NCI-H2107 treated with DMSO at 0.1 percent for 48 hours (cell line): ENCODE measurements around the gene GNG13.

Experiments
- DNase-seq: peaks from one replicate; lab custom pipeline; 2025; ENCODE audit not compliant: unreplicated experiment; lab: John Stamatoyannopoulos, UW

The GNG13 gene

DNA sequence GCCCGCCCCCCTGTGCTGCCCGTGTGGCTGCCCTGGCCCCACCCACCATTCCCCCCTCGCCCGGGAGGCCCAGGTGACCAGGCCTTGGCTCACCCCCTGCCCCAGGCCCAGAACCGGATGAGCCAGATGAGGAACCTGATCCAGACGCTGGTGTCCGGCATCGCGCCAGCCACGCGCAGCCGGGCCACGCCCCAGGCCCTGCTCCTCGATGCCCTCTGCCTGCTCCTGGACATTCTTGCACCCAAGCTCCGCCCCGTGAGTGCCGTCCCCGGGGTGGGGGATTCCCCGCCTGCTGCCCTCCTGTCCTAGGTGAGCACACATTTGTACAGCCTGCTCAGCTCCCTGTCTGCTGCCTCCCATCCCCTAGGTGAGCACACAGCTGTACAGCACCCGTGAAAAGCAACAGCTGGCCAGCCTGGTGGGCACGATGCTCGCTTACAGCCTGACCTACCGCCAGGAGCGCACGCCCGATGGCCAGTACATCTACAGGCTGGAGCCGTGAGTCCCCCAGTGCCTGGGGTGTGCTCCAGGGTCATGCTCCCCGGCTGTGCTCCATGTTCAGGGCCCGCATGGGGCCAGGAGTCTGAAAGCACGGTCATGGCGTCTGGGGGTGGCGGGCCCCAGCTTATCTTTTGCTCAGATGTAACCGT, 4.8 kb downstream of the GNG13 start:
- no peak for DNase-seq

DNA sequence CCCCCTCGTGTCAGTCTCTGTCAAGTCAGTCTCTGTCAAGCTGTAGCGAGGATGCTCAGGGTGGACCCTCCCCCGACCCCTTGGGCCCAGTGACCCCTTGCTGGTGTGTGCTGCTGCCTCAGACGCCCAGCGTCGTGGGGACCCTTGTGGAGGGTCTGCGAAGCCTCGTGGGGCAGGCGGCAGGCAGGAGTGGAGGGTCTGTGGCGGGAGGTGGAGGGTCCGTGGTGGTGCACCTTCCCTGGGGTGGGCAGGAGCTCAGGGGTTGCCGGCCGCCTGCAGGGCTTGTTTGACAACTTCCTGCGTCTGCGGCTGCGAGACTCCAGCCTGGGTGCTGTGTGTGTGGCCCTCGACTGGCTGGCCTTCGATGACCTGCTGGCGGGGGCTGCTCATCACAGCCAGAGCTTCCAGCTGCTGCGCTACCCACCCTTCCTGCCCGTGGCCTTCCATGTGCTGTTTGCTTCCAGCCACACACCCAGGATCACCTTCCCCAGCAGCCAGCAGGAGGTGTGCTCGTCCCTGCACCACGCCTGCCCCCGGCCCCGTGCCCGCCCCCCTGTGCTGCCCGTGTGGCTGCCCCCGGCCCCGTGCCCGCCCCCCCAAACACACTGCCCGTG, 5.6 kb downstream of the GNG13 start:
- DNase-seq, result no peak

DNA sequence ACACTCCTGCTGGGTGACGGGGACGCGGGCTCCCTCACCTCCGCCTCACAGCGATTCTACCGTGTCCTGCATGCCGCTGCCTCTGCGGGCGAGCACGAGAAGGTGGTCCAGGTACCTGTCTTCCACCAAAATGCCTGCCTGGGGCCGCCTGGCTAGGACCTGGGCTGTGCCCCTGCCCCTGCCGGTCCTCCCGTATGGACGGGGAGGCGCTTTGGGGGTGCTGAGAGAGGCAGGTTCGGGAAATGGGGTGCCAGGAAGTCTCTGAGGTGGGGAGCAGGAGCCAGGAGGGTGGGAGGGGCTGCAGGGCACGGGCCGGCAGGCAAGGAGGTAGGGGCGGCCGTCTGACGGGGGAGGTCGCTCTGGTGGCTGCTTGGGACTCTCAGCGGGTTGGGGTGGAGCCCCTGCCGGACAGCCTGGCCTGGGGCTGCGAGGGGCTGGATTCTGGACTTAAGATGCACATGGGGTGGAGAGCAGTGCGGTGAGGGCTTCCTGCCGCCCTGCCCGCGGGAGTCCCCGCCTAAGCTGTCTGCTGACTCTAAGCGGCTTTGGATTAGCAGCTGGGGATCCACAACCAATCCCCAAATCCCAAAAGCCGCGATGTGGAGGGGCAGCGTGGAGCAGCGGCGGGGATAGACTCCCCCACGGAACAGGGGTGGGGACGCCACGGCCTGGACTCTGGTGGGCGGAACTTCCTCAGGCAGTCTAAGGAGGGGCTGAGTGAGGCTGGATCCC, 6.3 kb downstream of the GNG13 start:
- DNase-seq, result no peak

DNA sequence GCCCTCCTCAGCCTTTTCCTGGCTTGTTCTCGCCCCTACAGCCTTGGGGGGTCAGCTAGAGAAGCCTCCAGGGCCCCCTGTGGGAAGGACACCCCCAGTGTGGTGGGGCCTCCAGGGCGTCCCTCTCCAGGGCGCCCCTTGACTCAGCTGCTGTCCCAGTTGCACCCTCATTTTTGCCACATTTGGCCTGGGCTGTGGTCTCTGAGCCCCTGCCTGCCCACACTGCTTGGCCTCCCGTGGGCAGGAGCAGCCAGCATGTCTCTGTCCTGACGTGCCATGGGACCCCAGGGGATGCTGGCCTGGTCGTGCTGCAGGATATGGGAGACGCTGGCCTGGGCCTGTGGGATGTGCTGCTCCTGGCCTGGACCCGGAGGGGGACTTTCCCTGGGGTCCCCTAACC, 7.1 kb downstream of the GNG13 start:
- DNase-seq, result no peak

DNA sequence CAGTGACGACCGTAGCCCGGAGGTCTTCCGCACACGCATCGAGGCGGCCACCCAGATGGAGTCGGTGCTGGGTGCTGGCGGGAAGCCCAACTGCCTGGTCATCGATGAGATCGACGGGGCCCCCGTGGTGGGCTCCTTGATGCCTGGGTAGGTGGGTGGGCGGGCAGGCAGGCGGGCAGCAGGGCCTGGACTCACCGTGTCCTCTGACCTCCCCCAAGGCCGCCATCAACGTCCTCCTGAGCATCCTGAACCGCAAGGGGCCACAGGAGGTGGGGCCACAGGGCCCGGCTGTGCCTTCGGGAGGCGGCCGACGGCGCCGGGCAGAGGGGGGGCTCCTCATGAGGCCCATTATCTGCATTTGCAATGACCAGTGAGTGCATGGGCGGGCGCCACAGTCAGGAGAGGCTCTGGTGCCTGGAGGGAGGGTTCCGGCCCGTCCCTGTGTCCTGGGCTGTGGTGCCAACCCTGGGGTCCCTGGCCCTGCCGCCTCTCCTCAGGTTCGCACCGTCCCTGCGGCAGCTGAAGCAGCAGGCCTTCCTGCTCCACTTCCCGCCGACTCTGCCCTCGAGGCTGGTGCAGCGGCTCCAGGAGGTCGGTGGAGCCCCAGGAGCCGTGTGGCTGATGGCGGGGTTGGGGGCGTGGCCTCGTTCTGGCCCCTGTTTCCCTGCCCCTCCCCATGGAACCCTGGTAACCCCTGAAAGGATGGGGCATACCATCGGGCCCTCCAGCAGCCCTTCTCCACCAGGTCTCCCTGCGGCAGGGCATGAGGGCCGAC, 8.1 kb downstream of the GNG13 start:
- DNase-seq, result no peak

DNA sequence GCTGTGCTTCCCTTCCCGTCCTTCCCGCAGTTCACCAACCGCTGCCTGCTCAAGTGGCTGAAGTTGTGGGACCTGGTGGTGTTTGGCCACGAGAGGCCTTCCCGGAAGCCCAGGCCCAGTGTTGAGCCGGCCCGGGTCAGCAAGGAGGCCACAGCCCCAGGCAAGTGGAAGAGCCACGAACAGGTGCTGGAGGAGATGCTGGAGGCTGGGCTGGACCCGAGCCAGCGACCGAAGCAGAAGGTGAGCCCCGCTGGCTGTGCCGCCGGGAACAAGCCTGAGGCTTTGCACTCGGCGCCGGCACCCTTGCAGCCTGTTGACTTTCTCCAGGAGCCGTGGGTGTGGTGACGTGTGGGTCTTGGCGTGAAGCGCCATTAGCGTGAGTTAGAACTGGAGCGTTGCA, 9.4 kb downstream of the GNG13 start:
- no peak for DNase-seq

DNA sequence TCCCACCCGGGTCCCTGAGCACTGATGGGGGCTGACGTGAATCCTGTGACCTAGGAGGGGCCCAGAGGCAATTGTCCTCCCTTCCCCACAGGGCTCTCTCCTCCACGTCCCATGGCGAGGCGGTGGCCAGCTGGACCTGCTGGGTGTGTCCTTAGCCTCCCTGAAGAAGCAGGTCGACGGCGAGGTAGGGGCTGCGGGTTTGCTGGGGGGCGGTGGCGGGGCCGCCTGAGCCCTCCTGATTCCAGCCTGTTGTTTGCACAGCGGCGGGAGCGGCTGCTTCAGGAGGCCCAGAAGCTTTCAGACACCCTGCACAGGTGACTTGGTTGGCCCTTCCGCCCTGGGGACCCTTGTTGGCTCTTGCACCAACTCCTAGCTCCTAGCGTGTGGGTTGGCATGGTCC, 10.4 kb downstream of the GNG13 start:
- no peak for DNase-seq

DNA sequence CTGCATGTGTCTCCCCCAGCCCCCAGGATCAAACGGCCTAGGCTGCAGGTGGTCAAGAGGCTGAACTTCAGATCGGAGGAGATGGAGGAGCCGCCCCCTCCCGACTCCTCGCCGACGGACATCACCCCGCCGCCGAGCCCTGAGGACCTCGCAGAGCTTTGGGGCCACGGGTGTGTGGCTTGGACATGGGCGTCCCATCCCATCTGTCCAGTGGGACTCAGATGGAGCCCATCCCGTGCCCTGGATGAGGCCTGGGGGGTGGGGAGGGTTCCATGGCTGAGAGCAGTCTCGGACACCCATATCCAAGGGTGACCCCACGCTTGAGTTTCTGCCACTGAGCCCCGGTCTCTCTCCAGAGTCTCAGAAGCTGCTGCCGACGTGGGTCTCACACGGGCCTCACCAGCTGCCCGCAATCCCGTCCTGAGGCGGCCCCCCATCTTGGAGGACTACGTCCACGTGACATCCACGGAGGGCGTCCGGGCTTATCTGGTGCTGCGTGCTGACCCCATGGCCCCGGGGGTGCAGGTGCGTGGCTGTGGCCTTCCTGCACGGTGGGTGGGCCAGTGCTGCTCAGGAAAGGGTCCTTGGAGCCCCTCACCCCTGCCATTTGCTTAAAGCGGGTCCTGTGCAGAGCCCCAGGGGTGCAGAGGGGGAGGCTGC, 11.2 kb downstream of the GNG13 start:
- no peak for DNase-seq

DNA sequence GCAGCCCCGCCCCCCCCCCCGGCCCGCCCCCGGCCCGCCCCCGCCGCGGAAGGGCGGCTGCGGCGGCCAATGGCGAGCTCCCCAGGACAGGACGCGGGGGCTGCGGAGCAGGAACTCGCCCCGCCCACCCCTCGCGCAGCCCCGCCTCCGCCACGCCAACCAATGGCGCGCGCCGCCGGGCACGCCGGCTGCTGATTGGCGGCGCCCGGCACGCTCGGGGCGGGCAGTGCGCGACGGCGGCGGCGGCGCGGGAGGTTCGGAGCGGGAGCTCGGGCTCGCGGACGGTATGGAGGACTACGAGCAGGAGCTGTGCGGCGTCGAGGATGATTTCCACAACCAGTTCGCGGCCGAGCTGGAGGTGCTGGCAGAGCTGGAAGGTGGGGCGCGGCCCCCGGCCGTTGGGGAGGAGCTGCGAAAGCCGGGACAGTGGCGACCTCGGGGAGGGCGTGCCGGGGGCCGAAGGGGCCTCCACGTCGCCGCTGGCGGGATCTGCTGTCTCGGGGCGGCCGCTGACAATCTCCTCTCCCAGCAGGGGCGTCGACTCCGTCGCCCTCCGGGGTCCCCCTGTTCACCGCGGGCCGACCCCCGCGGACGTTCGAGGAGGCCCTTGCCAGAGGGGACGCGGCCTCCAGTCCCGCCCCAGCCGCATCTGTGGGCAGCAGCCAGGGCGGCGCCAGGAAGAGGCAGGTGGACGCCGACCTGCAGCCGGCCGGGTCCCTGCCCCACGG, 12.0 kb downstream of the GNG13 start, which contains the start of gene CHTF18:
CHTF18 (plus strand) TSS at position 222 of the 728 bp plus-strand sequence; CDS start at position 287, 65 bp downstream.
- DNase-seq, result peak; percentile 59

DNA sequence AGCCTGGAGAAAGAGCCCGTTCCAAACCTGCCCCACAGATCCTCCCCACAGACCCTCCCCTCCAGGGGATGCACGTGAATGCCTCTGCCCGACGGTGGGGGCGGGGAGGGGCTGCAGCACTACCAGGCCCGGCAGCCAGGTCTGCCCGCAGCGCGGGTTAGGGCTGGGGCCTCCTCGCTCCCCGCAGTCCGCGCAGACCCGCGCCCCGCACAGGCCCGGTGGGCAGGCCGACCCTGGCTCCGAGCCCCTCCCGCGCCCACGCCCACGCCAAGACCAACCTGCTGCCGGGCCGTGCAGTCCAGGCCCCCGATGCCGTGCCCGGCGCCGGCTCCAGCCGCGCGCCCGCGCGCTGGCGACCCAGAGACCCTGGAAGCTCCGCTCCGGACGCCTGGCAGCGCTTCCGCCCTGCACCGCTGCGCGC, 12.5 kb downstream of the GNG13 start, which contains the start of gene RPUSD1:
RPUSD1 (minus strand) TSS at position 404 of the 421 bp plus-strand sequence. CDS start 644 bp downstream, outside the sequence.
- DNase-seq, result no peak

DNA sequence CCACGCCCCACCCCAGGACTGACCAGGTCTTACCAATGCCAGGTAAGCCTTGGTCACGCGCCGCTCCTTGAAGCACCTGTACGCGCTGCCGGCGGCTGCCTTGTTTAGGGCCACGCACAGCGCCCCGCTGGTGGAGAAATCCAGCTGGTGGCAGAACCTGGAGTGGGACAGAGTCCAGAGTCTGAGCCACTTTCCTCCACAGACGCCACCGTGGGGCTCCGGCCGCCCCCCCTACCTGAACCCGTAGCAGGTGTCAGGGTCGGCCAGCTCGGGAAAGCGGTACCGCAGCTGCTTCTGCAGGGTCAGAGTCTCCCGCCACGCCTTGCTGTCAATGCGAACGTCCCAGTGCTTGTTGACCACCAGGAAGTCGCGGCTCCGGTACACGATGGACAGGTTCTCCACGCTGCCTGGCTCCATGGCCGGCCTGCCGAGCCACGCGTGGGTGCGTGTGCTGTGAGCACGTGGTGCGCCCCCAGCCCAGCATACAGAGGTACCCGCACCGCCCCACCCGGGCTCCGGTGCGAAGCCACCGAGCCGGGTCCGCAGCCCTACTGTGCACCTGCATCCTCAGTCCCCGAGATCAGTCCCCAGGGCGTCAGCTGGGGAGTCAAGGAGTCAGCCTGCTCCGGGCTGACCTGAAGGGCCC, 13.1 kb downstream of the GNG13 start:
- DNase-seq, result no peak

DNA sequence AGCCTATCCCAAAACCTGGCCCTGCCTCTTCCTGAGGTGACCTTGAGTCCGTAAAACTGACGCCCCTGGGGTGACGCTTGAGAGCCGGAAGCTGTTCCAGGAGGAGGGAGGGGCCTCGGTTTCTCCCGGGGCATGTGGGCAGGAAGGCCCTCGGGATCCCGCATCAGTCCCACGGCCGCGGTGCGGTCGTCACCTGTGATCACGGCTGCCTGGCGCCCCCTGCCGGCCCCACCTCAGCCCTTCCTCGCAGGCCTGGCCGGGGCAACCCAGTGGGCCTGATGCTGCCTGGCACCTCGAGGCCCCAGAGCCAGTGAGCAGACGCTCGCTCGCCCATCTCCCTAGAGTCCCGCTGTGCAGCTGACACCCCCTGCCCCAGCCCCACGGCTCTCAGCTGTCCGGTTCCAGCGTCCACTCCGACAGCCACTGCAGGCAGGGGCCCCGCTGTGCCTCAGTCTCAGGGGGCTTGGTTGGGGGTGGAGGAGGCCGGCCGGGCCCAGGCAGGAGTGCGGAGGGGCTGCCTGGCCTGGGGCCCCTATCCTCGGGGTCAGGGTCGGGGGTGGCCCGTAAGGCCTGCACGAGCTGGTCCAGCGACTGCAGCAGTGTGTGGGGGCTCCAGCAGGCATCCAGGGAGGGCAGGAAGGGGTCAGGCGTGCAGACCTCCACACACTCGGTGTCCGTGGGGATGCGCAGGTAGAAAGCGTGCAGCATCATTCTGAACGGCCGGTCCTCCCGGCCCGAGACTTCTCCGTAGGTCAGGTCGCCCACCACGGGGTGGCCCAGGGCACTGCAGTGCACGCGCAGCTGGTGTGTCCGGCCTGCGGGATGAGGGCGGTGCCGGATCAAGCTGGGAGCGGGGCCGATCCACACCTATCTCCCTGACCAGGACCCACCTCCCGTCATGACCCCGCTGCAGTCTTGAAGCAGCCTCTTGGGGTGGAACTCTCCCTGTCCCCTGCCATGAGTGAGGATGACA, 14.7 kb downstream of the GNG13 start:
- DNase-seq, result no peak

DNA sequence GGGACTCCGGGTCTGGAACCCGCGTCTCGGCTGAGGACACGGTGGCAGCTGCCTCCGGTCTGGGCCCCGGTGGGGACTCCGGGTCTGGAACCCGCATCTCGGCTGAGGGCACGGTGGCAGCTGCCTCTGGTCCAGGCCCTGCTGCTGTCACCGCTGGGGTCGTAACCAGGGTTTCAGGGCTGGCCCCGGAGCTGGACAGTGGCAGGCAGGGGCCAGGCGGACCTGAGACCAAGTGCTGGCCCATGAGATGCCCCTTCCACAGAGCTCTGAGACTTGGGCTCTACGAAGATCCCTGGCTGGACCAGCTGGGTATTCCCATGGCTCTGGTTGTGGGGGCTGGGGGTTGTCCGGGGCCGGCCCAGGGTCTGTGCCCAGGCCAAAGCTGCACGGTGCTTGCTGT, 16.1 kb downstream of the GNG13 start:
- no peak for DNase-seq

DNA sequence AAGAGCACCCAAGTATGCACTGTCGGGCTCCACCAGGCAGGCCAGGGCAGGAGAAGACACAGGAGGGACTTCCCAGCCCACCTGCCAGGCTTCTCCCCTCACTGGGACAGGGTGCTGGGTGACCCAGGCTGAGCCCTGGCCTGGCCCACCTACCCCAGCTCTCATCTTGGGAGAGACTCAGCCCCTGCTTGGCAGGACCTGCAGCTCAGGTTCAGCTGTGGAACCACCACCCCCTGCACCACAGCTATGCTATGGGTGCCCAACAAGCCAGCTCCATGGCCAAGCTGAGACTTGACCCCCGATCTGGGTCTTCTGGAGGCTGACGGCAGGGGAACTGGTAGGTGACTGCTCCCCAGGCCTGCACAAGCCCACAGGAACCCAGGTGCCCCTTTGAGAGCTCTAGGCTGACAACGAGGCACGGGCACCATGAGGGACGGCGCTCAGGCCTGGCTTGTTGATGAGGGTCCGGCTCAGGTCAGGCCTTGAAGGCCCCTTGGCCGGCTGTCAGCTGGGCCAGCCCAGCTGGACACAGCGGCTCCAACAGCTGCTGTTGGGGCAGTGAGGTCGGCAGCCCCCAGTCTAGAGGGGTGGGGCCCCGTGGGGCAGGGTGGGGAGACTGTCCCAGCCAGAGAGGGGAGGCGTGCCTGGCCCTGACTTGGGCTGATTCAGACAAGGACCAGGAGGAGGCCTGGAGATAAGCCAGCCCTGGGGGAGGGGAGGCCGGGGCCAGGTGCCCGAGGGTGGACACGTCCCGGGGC, 17.0 kb downstream of the GNG13 start:
- no peak for DNase-seq

DNA sequence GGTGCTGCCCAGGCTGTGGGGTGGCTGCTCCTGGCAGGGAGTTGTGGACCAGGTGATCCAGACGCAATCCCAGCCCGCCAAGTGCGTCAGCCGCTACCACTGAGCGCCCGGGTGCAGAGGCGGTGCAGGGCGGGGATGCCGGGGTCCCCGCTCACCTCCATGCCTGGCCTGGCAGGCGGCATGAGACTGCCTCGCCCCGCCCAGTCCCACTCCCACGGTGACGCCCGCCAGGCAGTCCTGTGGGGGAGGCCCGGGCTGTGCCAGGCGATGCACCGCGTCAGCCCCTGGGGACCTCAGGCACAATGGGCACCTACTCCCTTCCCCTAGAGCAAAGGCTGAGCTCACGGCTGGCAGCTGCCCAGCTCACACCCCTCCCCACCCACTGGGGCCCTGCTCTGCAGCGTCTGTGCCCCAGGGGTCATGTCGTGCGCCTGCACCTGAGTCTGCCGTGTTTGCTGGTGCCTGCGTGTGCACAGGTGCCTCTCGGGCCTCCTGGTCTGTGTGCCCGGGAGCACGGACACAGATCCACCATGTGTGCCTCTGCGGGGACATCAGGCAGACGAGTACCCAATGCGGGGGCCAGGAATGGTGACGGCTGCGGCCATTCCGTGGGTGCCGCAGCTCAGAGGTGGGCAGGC, 17.6 kb downstream of the GNG13 start:
- peak; percentile 86 for DNase-seq

DNA sequence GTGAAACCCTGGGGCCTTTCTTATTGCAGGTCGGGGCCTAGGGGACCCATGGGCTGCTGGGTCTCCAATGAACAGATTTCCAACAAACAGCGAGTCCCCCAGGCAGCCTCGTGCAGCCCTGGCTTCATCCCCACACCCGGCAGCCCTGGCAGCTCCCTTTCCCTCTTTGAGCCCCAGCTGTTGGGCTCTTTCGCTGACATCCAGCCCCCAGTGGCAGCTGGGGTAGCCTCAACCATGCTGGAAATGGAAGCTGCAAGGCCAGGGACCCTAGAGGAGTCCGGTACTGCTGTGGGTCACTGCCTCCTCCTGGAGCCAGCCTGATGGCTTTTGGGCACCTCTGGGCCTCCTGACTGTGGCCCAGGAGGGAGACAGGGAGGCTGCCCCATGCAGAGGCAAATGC, 18.3 kb downstream of the GNG13 start:
- DNase-seq, result no peak

DNA sequence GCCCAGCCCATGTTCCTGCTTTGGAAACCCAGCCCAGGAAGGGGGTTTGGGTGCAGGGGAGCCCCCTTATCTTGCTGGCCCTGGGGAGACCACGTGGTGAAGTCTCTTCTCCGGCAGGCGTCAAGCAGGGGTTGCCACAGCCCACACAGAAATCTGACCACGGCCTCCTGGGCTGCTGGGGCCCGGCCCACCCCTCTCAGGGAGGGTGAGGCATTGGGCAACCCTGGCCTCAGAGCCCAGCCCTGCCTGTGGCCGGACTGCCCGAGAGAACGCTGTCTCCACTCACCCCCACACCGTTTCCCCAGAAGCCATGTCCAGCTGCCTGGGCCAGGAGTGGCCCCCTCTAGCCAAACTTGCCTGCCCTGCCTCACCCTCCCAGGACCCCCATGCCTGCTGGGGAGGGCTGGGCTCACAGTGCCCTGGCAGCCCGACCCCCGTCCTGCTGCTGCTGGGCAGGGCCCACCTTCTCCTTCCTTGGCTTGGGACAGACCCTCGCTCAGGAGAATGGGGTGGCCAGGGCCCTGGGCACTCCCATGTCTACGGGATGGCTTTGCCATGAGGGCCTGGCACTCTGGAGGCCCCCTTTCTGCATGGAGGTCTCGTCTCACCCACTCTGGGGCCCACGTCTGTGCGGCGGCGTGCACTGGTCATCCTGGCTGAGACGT, 19.1 kb downstream of the GNG13 start:
- DNase-seq, result no peak
